Putamen (tissue), 1 donor: ENCODE data around the gene CPXM1.
"Not testable (repeated sequence)": the region's sequence is repeated elsewhere in the genome, so short reads cannot be mapped to it uniquely, and the experiment has no call there.

Experiments used
- DNase-seq: peaks from one replicate; pipeline ENCODE4 v3.0.0-alpha.2; 2016; ENCODE audit warnings: low spot score

Gene CPXM1

DNA sequence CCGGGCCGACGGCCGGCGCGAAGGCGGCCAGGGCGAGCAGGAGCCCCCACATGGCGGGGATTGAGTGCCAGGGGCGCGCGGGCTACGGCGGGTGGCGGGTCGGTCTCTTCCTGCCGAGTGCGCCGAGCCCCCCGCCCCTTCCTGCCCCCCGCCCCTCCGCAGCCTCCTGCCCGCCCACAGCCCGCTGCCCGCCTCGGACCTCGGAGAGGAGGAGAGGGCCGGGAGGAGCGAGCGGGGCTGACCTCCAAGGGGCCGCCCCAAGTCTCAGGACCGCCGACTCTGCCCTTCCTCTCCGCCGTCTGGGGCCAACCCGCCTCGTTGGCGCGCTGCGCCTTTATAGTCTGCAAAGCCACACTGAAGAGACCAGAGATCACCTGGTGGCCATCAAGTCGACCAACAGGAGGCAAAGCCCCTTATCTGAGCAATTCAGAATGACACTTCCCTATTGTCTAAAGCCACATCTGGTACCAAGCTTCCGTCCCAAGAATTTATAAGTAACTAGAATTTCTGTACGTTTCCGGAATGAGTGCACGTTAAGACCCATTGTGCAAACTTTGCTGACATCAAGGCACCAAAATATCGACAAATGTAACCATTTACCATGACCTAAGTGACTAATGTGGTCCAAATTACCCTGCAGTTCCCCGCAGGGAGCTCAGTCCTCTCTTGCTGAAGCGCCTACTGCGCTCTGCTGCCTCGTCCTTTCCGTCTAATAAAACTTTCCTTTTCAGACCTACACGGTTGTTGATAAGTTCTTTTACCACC lies at the start of gene CPXM1:
Gene CPXM1, minus strand, starts transcription at position 107 of the 765 bp plus-strand sequence. Its CDS starts 55 bp downstream, at position 52.
- no peak for DNase-seq

GRCh38 chr20:2849529-2849928 lies 49.1 kb upstream of the CPXM1 start:
- no peak for DNase-seq

DNA sequence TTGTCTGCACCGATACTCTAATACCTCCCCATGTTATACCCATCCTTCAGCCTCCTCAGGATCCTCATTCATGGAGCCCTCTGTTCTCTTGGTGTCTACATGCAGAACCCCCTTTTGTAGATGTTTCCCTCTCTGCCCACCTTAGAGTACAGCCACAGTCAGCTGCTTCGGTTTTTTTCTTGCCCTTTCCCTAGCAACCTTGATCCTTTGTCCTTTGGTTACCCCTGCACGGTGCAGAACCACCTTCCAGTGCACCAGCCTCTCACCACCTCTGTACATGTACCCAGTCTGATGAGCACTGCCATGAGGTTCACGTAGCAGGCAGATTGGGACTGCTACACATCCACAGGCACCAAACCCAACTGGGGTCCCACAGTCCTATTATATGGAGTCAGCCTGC lies 47.4 kb upstream of the CPXM1 start:
- no peak for DNase-seq

GRCh38 chr20:2846698-2847097 lies 46.3 kb upstream of the CPXM1 start:
- DNase-seq = no peak

GRCh38 chr20:2845607-2846006 lies 45.2 kb upstream of the CPXM1 start:
- no peak for DNase-seq

- no peak for DNase-seq
Observed at GRCh38 chr20:2840967-2841531, 40.6 kb upstream of the CPXM1 start.

GRCh38 chr20:2840138-2840966 lies 39.9 kb upstream of the CPXM1 start, which contains the start of the genes PCED1A and VPS16:
Gene PCED1A (minus strand): TSS chr20:2840655. CDS start chr20:2839912, 743 bp downstream.
Gene VPS16 (plus strand): TSS chr20:2840745. CDS start chr20:2840775, 30 bp downstream.
- DNase-seq = peak; percentile 86

- DNase-seq = no peak
Observed at GRCh38 chr20:2839732-2840137, 39.3 kb upstream of the CPXM1 start.

- DNase-seq = no peak
Observed at GRCh38 chr20:2838847-2839671, 38.6 kb upstream of the CPXM1 start.

- no peak for DNase-seq
Observed at GRCh38 chr20:2838170-2838797, 37.9 kb upstream of the CPXM1 start.

GRCh38 chr20:2837221-2837960 lies 37.0 kb upstream of the CPXM1 start:
- DNase-seq = no peak

- DNase-seq = no peak
Observed at GRCh38 chr20:2836035-2836434, 35.6 kb upstream of the CPXM1 start.

- DNase-seq = no peak
Observed at GRCh38 chr20:2835331-2835796, 34.9 kb upstream of the CPXM1 start.

DNA sequence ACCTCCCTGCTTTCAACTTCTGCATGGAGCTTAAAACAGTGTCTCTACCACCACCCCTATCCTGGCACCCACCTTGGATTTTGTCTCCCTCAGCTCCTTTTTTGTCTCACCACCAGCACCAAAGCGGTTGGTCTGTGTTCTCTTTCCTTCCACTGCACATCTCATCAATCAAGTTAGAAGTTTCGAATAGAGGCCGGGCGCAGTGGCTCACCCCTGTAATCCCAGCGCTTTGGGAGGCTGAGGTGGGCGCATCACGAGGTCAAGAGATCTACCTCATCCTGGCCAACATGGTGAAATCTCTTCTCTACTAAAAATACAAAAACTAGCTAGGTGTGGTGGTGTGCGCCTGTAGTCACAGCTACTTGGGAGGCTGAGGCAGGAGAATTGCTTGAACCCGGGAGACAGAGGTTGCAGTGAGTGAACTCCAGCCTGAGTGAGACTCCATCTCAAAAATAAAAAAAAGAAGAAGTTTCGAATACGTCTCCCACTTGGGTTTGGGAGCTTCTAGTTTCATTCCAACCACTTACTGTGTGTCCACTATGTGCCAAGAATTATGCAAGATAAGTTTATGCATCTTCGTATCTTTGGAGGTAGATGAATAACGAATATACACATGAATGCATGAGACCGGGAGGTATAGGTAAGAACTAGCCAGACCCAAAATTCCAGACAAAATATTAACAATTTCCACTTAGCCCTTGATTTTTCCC lies 34.1 kb upstream of the CPXM1 start:
- no peak for DNase-seq

GRCh38 chr20:2833761-2834160 lies 33.3 kb upstream of the CPXM1 start:
- DNase-seq = no peak

- not testable (repeated sequence) for DNase-seq
Observed at GRCh38 chr20:2831206-2831605, 30.8 kb upstream of the CPXM1 start.

DNA sequence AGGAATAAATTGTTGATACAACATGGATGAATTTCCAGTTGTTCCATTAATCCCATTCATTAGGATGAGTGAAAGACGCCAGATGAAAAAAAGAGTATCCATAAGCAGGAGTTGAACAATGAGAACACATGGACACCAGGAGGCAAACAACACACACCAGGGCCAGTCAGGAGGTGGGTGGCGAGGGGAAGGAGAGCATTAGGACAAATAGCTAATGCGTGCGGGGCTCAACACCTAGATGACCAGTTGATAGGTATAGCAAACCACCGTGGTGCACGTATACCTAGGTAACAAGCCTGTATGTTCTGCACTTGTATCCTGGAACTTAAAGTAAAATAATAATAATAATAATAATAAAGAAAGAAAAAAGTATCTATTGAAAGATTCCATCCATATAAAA lies 28.9 kb upstream of the CPXM1 start:
- DNase-seq = no peak

DNA sequence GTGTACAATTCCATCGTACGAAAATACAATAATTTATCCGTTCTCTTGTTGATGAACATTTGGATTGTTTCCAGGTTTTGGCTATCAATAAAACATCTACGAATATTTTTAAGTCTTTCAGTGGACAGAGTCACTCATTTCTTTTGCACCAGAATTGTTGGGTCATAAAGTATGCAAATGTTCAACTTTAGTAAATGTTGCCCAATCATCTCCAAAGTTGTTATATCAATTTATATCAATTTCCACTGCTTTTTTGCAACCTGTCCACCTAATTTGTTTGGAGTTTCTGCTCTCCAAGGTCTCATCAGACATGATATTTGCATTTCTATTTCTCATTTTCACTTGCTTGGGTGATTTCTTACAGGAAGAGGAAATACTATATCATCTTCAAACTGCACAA lies 26.2 kb upstream of the CPXM1 start:
- DNase-seq = no peak

DNA sequence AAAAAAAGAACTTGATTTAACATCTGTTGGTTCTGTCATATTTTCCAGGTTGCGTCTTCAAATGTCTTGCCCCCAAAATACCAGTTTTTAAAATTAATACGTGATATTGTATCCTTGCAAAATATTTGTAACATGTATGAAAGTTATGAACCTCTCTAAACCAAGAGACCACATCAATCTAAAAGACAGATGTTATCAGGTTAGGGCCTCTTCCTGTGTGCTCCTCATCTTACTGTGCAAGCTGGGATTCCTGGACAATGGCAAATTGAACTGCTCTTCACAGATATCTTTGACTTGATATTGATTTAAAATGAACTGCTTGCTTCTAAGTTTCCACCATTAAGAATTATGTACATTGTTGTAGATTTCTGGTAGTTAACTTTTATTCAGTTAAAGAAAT lies 25.3 kb upstream of the CPXM1 start:
- DNase-seq = no peak

DNA sequence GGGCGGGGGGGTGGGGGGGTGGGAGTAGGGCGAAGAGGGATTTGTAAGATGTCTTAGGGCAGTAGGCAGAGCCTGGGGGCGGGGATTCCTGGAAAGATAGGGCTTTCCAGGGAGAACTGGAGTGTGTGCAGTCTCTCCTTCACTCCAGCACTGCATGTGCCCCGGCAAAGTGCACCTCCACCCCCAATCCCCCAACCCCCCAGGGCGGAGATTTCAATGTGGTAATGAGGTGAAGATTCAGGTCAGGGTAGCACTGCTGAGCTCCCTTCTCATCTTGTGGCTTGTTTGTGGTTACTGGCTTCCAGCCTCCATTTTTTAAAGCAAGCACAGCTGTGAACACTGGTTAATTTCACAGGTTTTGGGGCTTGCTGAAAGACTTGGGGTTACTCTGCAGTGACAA lies 21.6 kb upstream of the CPXM1 start:
- no peak for DNase-seq
